Adrenal gland (tissue), 5 donors: ENCODE results near the gene DEGS2.

ENCODE experiments used
- CTCF ChIP-seq, 6 experiments: fragments of 450-650 bp in 4 of 6; fragments of 200-600 bp in 2 of 6; sonication (generic) in 1 of 6; IDR thresholded peaks; 1 replicate in 5 of 6; 2 replicates in 1 of 6; pipeline versions ENCODE4 v1.5.1 to v1.8.0; 2016 to 2021; ENCODE audit warnings: antibody characterized with exemption in 6 of 6, mild to moderate bottlenecking in 2 of 6, moderate library complexity in 1 of 6
- POLR2A ChIP-seq, 2 donors: fragments of 450-650 bp; IDR thresholded peaks; one replicate each; pipeline ENCODE4 v1.6.1; 2017; ENCODE audit warnings: antibody characterized with exemption in 2 of 2, mild to moderate bottlenecking in 2 of 2, moderate library complexity in 1 of 2
- donor health status: DM: no; HTN: no; CAD: no.

GRCh38 chr14:100102156-100102785 is 57.2 kb downstream of the DEGS2 start:
- TF ChIP-seq CTCF (IDR thresholded peaks at IDR 0.05) (no peak), POLR2A (IDR thresholded peaks at IDR 0.05) (no peak)
